Stomach (tissue), 4 donors: ENCODE results near the gene ATP2B2.

Source experiments
- POLR2A ChIP-seq, 4 donors: fragments of 450-650 bp; IDR thresholded peaks; one replicate each; pipeline ENCODE4 v1.6.1; 2016; ENCODE audit warnings: antibody characterized with exemption in 4 of 4, control low read depth in 2 of 4, mild to moderate bottlenecking in 1 of 4, moderate library complexity in 1 of 4
- POLR2AphosphoS5 ChIP-seq, 3 donors: sonication (generic); formaldehyde crosslinking; IDR thresholded peaks; one replicate each; pipeline ENCODE4 v1.6.1; 2016; ENCODE audit warnings: antibody characterized with exemption in 3 of 3
- TF ChIP-seq, protein P1 (sequence below), 7 experiments: fragments of 450-650 bp in 4 of 7; fragments of 200-600 bp in 3 of 7; sonication (generic) in 3 of 7; IDR thresholded peaks; one replicate each; pipeline ENCODE4 v1.5.1; 2016 to 2019; ENCODE audit warnings: antibody characterized with exemption in 7 of 7, control low read depth in 2 of 7, mild to moderate bottlenecking in 1 of 7

DNA sequence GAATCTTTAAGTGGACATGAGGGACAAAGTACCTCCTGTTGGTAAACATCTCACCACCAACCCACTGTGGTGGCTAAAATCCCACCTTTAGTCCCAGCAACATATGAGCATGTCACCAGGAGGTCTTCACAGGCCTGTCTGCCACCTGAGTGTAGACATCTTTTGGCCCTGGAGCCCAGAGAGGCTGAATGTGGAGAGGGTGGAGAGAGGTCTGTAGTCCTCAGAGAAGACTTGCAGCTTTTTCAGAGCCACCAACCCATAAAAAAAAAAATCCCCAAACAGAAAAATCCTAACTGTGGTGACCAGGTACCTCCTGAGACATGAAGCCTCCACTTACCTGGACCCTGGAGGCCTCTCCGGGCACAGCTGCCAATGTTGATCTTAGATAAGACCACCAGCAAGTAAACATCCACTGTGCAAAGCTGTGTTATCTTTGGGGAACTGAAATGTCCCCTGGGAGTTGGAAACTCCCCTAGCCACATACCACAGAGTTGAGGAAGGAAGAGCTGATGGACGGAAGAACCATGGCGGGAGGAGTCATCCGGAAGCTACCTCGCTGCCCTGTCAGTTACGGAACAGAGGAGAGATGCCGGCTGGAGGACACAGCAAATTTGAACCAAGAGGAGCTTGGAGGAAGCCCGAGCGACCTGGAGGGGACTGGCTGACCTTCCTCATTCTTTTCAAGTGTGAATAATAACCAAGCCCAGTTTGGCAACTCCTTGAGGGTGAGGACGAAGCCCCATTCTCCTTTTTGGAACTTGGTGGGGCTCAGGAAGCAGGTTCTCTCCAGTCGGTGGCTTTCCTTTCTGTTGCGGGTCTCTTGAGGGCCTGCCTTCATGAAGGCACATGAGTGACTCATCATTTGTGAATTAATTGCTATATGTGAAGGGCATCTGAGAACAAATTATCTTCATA is 212.6 kb downstream of the ATP2B2 start, which contains the start of gene GHRL:
- TF ChIP-seq, protein P1, sequence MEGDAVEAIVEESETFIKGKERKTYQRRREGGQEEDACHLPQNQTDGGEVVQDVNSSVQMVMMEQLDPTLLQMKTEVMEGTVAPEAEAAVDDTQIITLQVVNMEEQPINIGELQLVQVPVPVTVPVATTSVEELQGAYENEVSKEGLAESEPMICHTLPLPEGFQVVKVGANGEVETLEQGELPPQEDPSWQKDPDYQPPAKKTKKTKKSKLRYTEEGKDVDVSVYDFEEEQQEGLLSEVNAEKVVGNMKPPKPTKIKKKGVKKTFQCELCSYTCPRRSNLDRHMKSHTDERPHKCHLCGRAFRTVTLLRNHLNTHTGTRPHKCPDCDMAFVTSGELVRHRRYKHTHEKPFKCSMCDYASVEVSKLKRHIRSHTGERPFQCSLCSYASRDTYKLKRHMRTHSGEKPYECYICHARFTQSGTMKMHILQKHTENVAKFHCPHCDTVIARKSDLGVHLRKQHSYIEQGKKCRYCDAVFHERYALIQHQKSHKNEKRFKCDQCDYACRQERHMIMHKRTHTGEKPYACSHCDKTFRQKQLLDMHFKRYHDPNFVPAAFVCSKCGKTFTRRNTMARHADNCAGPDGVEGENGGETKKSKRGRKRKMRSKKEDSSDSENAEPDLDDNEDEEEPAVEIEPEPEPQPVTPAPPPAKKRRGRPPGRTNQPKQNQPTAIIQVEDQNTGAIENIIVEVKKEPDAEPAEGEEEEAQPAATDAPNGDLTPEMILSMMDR (IDR thresholded peaks at IDR 0.05) = no peak
- TF ChIP-seq POLR2A (IDR thresholded peaks at IDR 0.05) (no peak), POLR2AphosphoS5 (IDR thresholded peaks at IDR 0.05) (peak in 2 of 3 donors; percentile 16 to 31)
